ENCODE data around the gene FAM163A.
"Not testable (repeated sequence)": the region's sequence is repeated elsewhere in the genome, so short reads cannot be mapped to it uniquely, and the experiment has no call there.

Gene FAM163A

DNA sequence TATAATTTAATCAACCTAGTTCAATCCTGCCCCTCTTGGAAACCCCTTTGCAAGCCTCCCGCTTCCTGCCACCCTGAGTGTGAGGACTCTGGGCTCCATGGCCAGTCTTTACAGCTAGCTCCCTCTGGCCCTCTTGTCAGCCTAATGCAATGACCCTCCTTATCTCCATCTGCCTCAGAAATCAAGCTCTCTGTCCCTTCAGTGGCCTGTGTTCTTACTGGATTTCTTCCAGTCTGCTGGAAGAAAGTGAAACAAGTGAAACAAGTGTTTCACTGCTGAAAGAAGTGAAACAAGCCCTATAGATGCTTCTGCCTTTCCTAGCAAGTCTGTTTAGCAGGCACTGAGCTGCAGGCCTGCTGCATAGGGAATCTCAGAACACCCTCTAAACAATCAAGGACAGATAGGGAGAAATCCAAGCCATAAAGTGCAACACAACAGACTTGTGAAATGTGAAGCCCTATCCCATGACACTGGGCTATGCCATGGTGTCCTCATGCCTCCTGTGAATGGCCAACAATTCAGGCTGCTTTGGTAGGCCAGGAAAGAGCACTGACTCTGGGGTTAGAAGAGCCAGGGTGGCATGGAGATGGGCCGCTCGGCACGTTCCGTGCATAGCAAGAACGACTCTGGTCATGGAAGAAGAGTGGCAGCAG, 55.9 kb downstream of the FAM163A start:
- Histone ChIP-seq H3K36me3 (ENCODE audit: control insufficient read depth, insufficient read depth, low read length) (no peaks in the 10 kb centered on the region), H3K9ac (ENCODE audit: low read depth, low read length) (no peak overlapping the region), H3K4me3 (ENCODE audit: low read depth, low read length) (no peak overlapping the region), H3K9me3 (ENCODE audit: control insufficient read depth, insufficient read depth, low read length) (no peaks in the 10 kb centered on the region), H3K27me3 (ENCODE audit: control insufficient read depth, insufficient read depth, low read length) (no peaks in the 10 kb centered on the region), H3K4me1 (ENCODE audit: control insufficient read depth, insufficient read depth, low read length) (no peaks in the 10 kb centered on the region)

DNA sequence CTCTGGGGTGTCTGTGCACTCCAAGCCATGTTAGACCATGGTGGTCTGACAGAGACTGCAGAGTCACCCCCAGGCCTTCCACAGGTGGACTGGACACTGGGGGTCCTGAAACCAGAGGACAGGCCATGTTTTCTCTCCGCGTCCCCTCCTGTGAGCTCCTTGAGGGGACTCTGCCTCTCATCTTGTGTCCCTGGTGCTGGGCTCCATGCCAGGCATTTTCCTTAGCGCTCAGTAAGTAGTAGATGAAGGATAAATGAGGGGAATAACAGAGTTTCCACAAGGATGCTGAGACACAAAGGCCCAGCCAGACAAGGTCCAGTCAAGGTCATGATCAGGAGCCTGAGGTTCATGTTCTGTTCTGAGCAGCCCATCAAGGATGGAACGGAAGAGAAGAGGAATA, 57.4 kb downstream of the FAM163A start:
- Histone ChIP-seq H3K4me3 (ENCODE audit: low read depth, low read length) (no peak overlapping the region), H3K27me3 (ENCODE audit: control insufficient read depth, insufficient read depth, low read length) (no peaks in the 10 kb centered on the region), H3K9ac (ENCODE audit: low read depth, low read length) (no peak overlapping the region), H3K4me1 (ENCODE audit: control insufficient read depth, insufficient read depth, low read length) (no peaks in the 10 kb centered on the region), H3K9me3 (ENCODE audit: control insufficient read depth, insufficient read depth, low read length) (no peaks in the 10 kb centered on the region), H3K36me3 (ENCODE audit: control insufficient read depth, insufficient read depth, low read length) (no peaks in the 10 kb centered on the region)

DNA sequence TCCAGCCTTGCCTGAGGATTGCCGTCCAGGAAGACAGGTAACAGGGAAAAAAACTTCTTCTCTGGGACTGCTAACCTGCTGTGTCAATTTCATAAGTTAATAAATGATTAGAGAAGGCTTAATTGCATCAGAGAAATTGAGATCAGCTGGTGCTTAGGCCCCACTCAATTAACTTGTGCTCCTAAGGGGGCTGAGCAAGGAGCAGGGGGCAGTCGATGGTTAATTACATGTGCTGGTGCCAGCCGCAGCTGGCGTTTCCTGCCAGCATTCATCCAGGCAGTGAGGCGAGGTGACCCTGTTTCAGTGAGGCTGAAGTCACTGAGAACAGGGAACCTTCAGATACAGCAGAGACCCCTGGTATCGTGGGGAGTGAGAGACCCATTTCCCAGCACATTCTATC, 60.0 kb downstream of the FAM163A start:
- no peak overlapping the region for H3K4me3 ChIP-seq (ENCODE audit: low read depth, low read length)
- no peaks in the 10 kb centered on the region for H3K9me3 ChIP-seq (ENCODE audit: control insufficient read depth, insufficient read depth, low read length)
- H3K4me1 ChIP-seq (ENCODE audit: control insufficient read depth, insufficient read depth, low read length) = no peaks in the 10 kb centered on the region
- no peaks in the 10 kb centered on the region for H3K27me3 ChIP-seq (ENCODE audit: control insufficient read depth, insufficient read depth, low read length)
- no peaks in the 10 kb centered on the region for H3K36me3 ChIP-seq (ENCODE audit: control insufficient read depth, insufficient read depth, low read length)
- no peak overlapping the region for H3K9ac ChIP-seq (ENCODE audit: low read depth, low read length)

DNA sequence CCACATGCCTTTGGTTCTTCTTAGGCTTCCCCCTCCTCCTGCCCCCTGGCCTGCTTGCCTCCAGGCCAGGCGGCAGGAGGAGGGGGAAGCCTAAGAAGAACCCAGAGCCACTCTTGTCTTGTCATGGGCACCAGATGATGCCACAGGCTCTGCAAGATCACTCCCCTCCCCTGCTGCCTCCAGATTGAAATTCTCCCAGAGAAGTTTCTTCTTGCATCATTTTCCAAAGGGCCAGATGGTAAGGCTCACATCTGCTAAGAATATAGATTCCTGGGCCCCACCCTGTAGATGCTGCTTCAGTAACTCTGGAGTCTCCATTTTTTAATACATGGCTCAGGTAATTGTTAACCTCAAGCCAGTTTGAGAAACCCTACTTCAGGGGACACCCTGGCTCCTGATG, 60.8 kb downstream of the FAM163A start:
- Histone ChIP-seq H3K9ac (ENCODE audit: low read depth, low read length) (no peak overlapping the region), H3K9me3 (ENCODE audit: control insufficient read depth, insufficient read depth, low read length) (no peaks in the 10 kb centered on the region), H3K4me1 (ENCODE audit: control insufficient read depth, insufficient read depth, low read length) (no peaks in the 10 kb centered on the region), H3K27me3 (ENCODE audit: control insufficient read depth, insufficient read depth, low read length) (no peaks in the 10 kb centered on the region), H3K36me3 (ENCODE audit: control insufficient read depth, insufficient read depth, low read length) (no peaks in the 10 kb centered on the region), H3K4me3 (ENCODE audit: low read depth, low read length) (no peak overlapping the region)

DNA sequence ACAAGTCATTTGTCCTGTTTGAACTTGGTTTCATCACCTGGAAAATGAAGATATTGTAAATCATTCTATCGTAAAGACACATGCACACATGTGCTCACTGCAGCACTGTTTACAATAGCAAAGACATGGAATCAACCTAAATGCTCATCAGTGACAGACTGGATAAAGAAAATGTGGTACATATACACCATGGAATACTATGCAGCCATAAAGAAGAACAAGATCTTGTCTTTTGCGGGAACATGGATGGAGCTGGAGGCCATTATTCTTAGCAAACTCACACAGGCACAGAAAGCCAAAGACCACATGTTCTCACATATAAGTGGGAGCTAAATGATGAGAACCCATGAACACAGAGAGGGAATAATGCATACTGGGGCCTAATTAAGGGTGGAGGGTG, 61.3 kb downstream of the FAM163A start:
- not testable (repeated sequence) for H3K9me3 ChIP-seq (ENCODE audit: control insufficient read depth, insufficient read depth, low read length); H3K27me3 ChIP-seq (ENCODE audit: control insufficient read depth, insufficient read depth, low read length); H3K36me3 ChIP-seq (ENCODE audit: control insufficient read depth, insufficient read depth, low read length); H3K9ac ChIP-seq (ENCODE audit: low read depth, low read length); H3K4me3 ChIP-seq (ENCODE audit: low read depth, low read length); H3K4me1 ChIP-seq (ENCODE audit: control insufficient read depth, insufficient read depth, low read length)

DNA sequence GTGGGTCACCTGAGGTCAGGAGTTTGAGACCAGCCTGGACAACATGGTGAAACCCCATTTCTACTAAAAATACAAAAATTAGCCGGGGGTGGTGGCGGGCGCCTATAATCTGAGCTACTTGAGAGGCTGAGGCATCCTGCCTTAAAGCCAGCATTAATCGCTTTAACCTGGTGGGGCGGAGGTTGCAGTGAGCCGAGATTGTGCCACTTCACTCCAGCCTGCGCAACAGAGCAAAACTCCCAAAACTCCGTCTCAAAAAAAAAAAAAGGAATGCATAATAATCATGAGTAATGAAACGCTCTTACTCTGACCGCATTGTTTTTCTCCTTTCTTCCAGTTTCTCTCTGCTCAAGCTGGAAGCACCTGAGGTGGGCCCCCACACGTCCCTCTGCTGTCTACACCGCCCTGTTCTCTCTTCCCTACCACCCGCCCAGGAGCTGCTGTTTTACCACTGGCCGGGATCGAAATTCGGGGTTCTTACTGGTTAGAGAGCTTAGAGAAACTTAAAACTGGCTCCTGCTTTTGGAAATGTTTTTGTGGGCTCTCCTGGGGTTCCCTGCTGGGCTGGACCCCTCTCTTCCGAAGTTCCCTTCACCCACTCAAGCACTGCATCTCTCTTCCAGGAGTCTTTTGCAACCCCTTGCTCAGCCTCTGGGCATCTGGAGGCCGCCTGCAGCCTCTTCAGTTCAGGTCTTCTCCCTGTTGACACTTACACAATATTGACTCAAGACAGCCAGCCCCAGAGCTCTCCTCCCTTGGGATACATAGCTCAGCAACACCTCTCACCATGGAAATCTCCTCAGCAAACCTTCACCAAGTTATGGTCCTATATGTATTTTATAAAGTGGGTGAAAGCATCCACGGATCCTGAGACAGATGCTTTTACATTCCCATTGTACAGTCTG, 62.5 kb downstream of the FAM163A start:
- Histone ChIP-seq H3K27me3 (ENCODE audit: control insufficient read depth, insufficient read depth, low read length) (no peaks in the 10 kb centered on the region), H3K36me3 (ENCODE audit: control insufficient read depth, insufficient read depth, low read length) (no peaks in the 10 kb centered on the region), H3K4me3 (ENCODE audit: low read depth, low read length) (no peak overlapping the region), H3K4me1 (ENCODE audit: control insufficient read depth, insufficient read depth, low read length) (no peaks in the 10 kb centered on the region), H3K9me3 (ENCODE audit: control insufficient read depth, insufficient read depth, low read length) (no peaks in the 10 kb centered on the region), H3K9ac (ENCODE audit: low read depth, low read length) (no peak overlapping the region)

DNA sequence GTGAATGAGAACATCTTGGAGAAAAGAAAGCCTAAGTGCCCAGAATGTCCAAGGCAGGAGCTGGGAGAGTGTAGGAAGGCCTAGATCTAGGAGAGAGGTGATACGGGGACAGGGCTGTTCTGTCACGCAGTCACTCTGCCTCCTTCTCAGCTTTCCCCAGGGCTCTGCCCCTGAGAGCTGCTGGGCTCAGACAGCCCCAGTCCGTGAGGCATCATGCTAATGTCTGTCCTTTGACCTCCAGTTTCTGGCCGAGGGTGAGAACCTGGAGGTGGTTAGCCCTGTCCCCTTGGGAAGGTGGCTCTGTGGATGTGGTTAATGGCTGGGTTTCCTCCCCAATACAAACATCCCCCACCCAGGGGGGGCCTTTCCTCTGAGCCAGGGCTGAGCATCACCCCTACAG, 63.2 kb downstream of the FAM163A start:
- no peaks in the 10 kb centered on the region for H3K36me3 ChIP-seq (ENCODE audit: control insufficient read depth, insufficient read depth, low read length)
- H3K4me1 ChIP-seq (ENCODE audit: control insufficient read depth, insufficient read depth, low read length) = no peaks in the 10 kb centered on the region
- no peak overlapping the region for H3K4me3 ChIP-seq (ENCODE audit: low read depth, low read length)
- no peak overlapping the region for H3K9ac ChIP-seq (ENCODE audit: low read depth, low read length)
- H3K9me3 ChIP-seq (ENCODE audit: control insufficient read depth, insufficient read depth, low read length) = no peaks in the 10 kb centered on the region
- H3K27me3 ChIP-seq (ENCODE audit: control insufficient read depth, insufficient read depth, low read length) = no peaks in the 10 kb centered on the region

DNA sequence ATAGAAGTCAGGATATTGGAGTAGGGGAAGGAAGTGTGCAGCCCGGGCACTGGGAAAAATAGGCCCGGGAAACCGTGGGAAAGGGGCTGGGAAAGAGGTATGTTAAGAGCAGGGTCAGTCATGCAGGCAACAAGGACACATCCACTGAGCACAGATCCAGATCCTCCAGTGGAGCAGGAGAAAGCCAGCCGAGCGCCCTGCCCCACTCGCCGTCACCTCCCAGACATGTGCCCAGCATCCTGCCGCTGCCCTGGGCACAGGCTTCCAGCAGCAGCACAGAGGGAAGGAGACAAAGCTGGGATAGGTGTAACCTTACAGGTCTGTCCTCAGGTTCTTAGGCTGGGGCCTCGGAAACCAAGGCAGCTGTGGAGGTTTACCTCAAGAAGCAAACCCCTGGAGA, 64.2 kb downstream of the FAM163A start:
- Histone ChIP-seq H3K27me3 (ENCODE audit: control insufficient read depth, insufficient read depth, low read length) (no peaks in the 10 kb centered on the region), H3K9ac (ENCODE audit: low read depth, low read length) (no peak overlapping the region), H3K9me3 (ENCODE audit: control insufficient read depth, insufficient read depth, low read length) (no peaks in the 10 kb centered on the region), H3K4me3 (ENCODE audit: low read depth, low read length) (no peak overlapping the region), H3K36me3 (ENCODE audit: control insufficient read depth, insufficient read depth, low read length) (no peaks in the 10 kb centered on the region), H3K4me1 (ENCODE audit: control insufficient read depth, insufficient read depth, low read length) (no peaks in the 10 kb centered on the region)

DNA sequence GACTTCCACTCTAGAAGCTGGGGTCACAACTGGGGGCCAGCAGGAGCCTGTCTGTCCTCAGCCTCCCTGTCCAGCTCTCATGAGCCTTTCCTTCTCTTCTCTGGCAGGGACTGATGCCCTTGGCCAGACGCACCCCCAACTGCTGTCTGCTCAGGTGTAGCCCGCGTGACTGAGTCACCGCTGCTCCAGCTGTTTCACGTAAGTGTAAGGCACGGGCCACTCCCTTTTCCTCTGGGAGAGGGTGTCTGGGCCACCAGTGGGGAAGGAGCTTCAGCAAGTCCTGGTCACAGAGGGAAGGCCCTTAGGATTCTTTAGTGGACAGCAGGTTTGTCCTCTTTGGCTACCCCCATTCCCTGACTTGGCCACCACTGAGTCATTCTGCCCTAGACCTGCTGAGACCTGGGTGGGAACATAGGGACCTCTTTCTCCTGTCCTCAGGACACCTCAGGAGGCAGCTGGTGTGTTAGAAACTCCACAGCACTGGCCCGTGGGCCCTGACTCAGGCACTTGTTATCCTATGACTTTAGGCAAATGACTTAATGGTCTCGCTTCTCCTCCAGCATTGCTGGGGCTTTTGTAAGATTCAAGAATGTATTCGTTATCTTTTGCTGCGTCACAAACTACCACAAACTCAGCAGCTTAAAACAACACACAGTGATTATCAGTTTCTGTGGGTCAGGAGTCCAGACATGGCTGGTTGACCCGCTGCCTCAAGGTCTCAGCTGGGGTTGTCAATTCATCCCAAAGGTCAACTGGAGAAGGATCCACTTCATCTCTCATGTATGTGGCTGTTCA, 64.8 kb downstream of the FAM163A start:
- no peak overlapping the region for H3K9ac ChIP-seq (ENCODE audit: low read depth, low read length)
- no peaks in the 10 kb centered on the region for H3K27me3 ChIP-seq (ENCODE audit: control insufficient read depth, insufficient read depth, low read length)
- H3K4me1 ChIP-seq (ENCODE audit: control insufficient read depth, insufficient read depth, low read length) = no peaks in the 10 kb centered on the region
- no peak overlapping the region for H3K4me3 ChIP-seq (ENCODE audit: low read depth, low read length)
- no peaks in the 10 kb centered on the region for H3K36me3 ChIP-seq (ENCODE audit: control insufficient read depth, insufficient read depth, low read length)
- H3K9me3 ChIP-seq (ENCODE audit: control insufficient read depth, insufficient read depth, low read length) = no peaks in the 10 kb centered on the region

DNA sequence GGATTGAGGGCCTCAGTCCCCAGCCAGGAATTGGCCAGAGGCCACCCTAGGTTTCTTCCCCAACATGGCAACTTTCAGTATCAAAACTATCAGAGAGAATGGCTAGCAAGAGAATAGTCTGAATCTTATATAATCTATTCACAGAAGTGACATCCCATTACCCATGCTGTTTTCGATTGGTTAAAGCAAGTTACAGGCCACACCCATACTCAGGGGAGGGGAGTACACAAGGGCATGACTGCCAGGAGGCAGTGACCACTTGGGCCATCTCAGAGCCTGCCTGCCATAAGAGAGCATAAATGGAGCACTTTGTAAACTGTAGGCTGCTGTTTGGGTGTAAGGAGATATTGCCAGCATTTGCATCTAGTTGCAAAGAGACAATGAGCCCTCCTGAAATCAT, 65.4 kb downstream of the FAM163A start:
- no peaks in the 10 kb centered on the region for H3K4me1 ChIP-seq (ENCODE audit: control insufficient read depth, insufficient read depth, low read length)
- H3K9ac ChIP-seq (ENCODE audit: low read depth, low read length) = no peak overlapping the region
- H3K9me3 ChIP-seq (ENCODE audit: control insufficient read depth, insufficient read depth, low read length) = no peaks in the 10 kb centered on the region

DNA sequence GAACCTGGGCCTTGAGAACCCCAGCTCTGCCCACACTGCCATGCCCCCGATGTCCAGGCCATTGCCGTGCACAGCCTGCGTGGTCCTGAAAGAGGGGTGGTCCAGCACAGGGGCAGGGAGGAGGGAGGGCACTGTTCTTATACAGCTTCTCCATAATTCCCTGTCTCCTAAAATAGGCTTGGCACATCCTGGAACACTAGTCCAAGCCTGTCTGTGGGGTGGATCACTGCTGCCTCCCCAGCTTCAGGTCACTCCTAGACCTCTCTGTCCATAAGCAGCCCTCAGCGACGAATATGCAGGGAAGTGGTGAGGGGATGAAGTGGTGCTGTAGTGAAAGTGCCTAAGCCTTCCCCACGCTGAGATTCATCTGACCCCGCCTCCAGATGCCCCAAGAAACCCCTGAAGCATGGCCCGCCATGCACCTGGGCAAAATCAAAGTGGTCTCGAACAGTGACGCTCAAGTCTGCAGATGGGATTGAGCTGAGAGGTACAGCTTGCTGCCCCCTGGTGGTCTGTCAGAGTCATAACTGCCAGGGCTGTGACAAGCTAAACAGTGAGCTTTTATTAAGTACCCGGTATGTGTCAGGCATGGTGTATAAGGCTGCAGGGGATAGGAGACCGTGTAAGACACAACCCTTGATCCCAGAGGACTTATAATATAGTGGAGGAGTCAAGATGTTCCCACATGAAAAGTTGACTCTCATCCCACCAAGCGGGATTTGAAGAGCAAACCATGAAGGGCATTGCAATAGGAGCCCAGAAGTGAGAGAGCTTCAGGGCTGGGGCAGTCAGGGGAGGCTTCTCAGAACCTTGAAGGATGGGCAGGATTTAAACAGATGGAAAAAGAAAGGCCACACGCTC, 66.6 kb downstream of the FAM163A start:
- no peaks in the 10 kb centered on the region for H3K4me1 ChIP-seq (ENCODE audit: control insufficient read depth, insufficient read depth, low read length)
- no peaks in the 10 kb centered on the region for H3K36me3 ChIP-seq (ENCODE audit: control insufficient read depth, insufficient read depth, low read length)
- no peak overlapping the region for H3K9ac ChIP-seq (ENCODE audit: low read depth, low read length)
- H3K27me3 ChIP-seq (ENCODE audit: control insufficient read depth, insufficient read depth, low read length) = peaks cover 7% of the 10 kb centered on the region
- no peaks in the 10 kb centered on the region for H3K9me3 ChIP-seq (ENCODE audit: control insufficient read depth, insufficient read depth, low read length)
- no peak overlapping the region for H3K4me3 ChIP-seq (ENCODE audit: low read depth, low read length)

More for the DNA sequence above, 65.4 kb downstream of the FAM163A start:
- Histone ChIP-seq H3K4me3 (ENCODE audit: low read depth, low read length) (no peak overlapping the region), H3K36me3 (ENCODE audit: control insufficient read depth, insufficient read depth, low read length) (no peaks in the 10 kb centered on the region), H3K27me3 (ENCODE audit: control insufficient read depth, insufficient read depth, low read length) (peaks cover 2% of the 10 kb centered on the region)

All from iPS-15b (cell line).